ENCODE data around the gene NUMB.

Gene NUMB

DNA sequence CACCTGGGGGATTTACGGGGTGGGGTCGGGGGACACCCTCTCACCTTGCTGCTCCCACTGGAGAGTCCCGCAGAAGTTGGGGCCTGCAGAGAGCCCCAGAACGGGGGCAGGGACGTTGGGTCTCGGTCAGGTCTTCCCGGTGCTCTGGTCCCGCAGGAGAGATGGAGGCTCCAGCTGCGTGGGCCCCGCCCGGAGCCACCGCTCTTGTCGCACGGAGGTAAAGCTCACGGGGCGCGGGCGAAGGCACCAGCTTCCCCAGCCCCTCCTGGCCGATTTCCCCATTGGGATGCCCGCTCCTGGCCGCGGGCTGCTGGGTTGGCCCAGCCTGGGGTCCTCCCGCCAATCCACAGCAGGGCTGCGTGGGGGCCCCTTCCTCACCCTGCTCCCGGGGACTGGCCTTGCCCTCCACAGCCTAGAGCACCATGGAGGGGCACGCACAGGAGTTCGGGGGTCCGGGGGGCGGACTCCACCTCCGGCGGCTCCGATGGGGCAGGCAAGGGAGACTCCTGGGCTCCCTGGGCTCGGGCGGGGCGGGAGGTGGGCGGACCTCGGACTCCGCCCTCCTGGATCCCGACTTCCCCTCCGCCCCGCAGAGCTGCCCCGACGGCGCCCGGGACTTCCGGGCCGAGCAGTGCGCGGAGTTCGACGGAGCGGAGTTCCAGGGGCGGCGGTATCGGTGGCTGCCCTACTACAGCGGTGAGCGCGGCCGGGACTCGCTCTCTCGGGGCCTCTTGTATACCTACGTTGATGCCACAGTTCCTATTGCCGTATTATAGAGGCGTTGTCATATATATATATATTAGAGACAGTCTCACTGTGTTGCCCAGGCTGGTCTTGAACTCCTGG lies 212.6 kb downstream of the NUMB start:
- peak; percentile 30 for DNase-seq (ENCODE audit: low spot score)

DNA sequence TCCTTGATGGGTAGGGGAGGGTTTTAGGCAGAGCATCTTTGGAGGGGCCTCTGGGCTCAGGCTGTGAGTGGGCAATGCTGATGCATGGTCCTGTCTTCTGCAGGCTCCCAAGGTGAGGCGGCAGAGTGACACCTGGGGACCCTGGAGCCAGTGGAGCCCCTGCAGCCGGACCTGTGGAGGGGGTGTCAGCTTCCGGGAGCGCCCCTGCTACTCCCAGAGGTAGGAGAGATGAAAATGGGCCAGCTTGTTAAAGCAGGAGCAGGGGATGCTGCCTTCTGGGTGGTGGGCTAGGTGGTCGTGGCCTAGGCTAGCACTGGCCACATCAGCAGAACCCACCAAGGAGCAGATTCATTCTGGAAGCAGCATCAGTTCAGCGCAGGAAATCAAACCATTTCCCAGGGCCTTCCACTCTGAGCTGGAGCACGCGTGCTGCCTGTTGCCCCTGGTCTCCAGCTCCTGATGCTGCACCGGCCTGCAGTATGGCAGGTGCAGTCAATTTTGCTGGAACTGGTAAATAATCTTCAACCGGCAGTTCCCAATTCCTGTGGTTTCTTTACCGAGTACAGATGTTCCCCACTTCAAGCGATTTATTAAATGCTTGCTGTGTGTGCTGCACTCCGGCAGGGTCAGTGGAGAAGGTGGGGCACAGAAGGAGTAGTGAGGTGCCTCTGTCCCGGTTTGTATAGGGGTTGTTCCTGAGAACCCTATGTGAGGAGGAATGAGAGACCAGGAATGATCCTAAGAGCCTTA lies 213.6 kb downstream of the NUMB start:
- no peak for DNase-seq (ENCODE audit: low spot score)

DNA sequence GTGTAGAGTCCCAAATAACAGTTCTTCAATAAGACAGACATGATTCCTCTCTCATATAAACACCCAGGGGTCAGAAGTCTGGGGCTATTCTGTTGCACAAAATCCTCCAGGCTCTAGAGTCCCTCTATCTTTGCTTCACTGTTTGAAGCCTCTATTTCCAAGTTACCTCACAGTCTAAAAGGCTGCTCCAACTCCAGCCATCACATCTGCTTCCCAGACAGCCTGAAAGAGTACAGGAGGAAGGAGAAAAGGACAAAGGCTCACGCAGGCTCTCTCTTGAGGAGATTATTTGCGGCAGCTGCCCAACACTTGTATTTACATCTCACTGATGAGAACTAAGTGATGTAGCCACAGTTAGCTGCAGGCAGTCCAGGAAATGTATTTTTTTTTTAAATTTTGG lies 214.6 kb downstream of the NUMB start:
- no peak for DNase-seq (ENCODE audit: low spot score)

DNA sequence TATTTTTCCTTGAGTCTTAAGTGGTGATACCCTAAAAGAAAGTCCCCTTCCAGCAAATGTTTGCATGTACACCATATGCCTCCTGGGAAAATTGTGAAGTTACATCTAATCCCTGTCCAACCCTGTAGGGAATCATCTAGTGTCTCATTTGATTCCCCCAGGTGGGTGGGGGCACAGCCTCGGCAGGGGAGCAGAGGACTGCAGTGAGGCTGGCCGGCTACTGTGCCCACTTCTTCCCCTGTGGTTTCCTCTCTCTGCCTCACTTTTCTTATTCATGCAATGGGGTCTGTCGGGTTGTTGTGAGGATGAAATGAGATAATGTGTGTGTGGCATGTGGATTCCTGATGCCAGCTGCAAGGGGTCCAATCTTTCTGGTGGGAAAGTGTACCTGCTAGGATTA lies 215.0 kb downstream of the NUMB start:
- DNase-seq (ENCODE audit: low spot score): no peak

DNA sequence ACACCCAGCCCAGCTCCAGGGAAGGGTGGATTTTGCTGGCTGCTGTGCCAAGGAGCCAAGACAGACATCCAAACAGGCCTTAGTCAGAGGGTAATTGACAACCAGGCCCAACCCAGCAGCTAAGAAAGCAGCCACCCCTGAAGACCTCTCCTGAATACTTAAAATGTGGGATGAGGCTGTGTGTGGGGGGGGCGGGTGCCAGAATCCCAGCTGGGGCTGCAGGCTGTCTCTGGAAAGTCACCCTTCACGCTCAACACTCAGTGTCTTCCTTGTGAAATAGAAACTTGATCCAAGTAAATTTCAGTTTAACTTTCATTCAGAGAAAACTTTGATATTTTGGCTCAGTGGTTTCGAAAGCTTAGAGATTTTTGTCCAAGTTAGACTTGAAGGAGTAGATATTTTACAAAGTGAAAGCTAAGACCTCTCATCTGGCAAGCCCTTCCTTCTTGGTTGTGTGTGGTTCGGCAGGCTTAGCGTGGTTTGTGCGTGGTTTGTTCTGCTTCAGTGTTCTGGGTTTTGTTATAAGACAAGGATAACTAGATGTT lies 215.9 kb downstream of the NUMB start:
- DNase-seq (ENCODE audit: low spot score): no peak

DNA sequence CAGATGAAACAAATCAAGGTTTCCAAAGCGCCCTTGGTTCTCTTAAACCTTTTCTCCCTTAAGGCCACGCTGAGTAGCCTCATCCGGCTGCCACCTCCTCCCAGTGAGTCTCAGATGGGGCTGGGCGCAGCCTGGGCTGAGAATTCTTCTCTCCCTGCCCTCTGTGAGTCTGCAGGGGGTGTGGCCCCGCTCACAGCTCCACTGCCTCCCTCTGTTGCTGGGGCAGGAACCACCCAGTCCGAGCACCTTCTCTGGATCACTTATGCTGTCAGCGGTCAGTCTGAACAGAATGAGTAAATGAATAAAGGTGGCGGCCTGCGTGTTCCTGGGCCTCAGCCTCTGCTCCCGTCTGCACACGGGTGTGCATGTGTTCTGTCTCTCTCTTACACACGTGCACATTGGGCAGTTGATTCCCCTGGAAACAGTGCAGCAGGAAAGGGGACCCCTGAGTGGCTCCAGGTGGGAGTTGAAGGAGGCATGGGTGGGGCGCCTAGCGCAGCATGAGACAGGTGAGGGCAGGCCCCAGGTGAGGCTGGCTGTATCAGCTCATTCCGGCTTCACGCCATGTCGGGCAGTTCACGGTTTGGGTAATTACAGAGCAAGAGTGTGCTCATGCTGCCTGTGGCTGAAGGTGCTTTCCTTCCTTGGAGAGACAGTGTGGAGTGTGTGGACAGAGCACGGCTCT lies 216.7 kb downstream of the NUMB start:
- DNase-seq (ENCODE audit: low spot score): no peak

DNA sequence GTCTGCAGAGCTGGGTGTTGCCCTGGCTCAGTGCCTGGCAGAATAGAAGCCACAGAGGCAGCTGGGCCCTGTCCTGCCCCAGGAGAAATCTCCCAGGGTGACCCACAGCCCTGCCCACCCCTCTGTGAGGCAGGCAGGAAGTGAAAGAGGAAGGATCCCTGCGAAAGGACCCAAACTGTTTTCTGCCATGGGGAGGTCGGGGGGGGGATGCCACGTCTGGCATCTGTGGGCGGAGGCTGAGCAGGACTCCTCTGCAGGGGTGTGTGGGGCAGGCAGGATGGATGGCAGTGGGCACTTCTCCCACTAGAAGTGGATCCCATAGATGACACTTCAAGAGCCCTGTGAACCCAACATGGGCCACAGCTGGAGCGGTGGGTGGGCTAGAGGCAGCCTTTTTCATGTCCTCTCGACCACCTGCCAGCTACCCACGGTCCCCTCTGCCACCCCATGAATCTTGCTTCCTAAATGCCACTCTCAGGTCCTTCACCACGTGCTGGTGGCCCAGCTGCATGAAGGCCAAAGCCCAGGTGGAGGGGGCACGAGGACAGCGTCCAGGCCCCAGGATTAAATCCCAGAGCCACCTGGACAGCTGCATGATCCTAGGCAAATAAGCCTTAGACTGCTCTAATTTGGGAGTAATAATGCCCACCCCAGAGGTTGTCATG lies 217.4 kb downstream of the NUMB start:
- DNase-seq (ENCODE audit: low spot score): no peak

DNA sequence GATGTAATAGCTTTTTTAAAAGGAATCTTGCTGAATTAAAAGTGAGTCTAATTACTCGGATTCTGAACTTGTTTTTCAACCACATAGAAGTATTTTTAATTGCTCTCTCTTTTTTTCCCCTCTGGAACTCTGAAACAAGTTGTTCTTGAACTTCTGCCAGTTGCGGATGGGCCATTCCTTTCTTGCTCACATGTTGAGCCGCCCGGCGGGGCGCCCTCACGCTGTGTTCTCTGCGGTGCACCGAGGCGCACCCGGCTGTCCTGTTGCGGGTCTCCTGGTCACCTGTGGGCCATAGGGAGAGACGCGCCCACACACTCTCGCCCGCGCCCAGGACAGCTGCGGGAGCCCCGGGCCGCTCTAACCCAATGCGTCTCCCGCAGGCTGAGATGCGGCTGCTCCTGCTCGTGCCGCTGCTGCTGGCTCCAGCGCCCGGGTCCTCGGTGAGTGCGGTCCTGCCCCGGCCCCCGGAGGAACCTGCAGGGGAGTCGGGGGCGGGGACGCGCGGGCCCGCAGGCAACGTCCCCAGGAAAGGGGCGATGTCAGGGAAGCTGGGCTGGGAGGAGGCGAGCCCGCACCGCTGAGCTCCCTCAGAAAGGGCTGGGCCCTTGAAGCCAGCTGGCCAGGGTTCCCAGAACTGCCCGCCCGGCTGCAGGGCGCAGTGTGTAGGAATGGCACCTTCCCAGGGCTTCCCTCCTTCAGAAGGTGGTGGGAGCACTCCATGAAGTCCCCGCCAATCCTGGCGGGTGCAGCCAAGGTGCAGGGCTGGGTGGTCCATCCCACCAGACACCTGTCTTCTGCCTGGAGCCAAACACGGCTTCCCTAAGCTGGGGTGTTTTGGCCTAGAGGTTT lies 218.7 kb downstream of the NUMB start:
- DNase-seq (ENCODE audit: low spot score): no peak

DNA sequence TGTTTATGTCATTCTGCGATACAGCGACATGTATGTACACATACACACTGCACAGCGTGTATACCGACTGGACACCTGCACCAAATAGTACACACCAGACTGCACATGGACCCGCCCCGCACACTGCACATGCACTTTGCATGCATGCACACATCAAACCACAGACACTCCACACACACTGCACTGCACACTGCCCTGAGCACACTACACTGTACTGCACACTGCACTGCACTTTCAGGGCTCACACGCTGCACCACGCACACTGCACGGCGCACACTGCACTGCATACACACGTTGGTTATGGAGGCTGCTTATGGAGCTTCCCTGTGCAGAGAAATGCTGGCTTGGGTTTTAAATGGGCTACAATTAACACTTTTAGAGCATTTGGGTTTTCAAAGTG lies 219.4 kb downstream of the NUMB start:
- no peak for DNase-seq (ENCODE audit: low spot score)

DNA sequence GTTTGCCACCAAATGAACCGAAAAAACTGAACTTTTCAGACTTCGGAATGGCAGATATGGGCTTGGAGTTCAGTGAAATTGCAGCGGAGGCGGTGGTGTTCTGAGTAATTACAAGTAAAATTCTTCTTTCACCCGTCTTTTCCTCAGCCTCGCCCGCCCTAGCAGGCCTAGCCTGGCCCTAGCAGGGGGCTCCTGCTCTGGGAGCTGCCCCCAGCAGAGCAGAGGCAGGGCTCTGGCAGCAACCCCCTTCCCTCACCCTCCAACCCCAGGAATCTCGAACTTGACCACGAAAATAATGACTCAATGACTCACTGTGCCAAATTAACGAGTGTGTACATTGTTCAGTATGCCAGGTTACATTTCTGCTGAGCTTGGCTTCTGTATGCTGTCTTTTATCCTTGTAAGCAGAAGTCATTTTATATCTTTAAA lies 219.9 kb downstream of the NUMB start:
- peak; percentile 84 for DNase-seq (ENCODE audit: low spot score)

DNA sequence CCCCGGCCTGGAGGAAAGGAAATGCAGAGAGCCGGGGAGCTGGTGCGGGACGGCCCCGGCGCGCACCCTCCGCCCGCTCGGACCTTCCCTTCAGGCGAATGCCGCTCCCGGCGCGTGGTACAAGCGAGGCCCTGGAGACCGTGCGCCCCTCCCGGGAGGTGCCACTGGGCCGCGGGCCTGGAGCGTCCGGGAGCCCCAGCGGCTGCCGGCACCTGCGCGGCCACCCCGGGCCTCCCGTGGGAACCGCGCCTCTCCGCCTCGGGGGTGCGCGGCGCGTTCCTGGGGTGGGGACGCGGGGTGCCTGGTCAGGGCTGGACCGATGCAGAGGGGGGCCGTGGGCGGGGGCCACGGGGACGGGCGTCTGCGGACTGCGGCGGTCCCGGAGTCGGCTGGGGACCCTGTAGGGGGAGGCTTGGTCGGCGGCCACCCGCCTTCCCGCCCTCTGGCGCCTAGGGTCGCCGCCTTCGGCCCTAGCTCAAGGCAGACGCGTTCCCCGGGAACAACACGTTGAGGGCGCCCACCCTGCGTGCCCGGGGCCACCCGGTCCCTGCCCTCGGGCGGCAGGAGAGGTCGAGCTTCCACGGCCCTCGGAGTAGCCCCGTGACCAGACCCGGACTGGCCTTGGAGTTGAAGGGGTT lies 220.4 kb downstream of the NUMB start:
- no peak for DNase-seq (ENCODE audit: low spot score)

DNA sequence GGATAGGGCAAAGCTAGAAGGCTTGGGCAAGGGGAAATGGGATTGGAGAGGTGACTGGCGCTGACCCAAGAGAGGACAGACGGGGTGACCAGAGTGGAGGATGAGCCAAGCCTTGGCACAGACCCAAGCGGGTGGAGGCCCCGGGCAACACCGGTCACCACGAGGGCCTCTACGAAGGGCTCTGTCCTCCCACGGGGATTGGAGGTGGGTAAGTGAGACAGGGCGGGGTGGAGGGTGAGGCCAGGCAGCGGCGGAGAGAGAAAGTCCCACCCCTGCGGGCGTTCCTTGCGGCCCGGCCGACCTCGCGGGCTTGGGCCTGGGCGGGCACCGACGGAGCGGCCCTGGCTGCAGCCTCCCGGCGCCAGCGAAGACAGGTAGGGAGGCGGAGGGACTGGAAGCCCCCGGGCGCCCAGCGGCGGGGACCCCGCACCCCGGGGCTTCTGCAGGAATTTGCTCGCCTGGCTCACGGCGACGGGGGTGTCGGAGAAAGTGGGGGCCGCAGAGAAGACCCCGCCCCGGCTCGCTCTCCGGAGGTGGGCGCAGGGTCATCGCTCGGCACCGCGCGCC lies 221.0 kb downstream of the NUMB start, which contains the start of gene PAPLN:
Gene PAPLN (plus strand): TSS at position 288 of the 567 bp plus-strand sequence. CDS start 2,273 bp downstream, outside the sequence.
- no peak for DNase-seq (ENCODE audit: low spot score)

DNA sequence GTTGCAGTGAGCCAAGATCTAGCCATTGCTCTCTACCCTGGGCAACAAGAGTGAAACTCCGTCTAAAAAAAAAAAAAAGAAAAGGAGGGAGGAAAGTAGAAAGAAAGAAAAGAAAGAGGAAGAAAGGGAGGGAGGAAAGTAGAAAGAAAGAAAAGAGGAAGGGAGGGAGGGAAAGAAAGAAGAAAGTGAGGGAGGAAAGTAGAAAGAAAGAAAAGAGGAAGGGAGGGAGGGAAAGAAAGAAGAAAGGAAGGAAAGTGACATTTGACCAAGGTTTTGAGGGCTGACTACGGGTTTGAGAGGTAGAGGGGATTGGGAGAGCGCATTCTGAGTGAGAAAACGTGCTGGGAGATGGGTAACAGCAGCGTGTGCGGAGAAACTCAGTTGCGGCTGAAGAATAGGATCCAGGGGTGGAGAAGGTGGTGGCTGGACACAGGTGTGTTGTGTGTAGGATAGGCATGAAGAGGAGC lies 221.6 kb downstream of the NUMB start:
- DNase-seq (ENCODE audit: low spot score): no peak

DNA sequence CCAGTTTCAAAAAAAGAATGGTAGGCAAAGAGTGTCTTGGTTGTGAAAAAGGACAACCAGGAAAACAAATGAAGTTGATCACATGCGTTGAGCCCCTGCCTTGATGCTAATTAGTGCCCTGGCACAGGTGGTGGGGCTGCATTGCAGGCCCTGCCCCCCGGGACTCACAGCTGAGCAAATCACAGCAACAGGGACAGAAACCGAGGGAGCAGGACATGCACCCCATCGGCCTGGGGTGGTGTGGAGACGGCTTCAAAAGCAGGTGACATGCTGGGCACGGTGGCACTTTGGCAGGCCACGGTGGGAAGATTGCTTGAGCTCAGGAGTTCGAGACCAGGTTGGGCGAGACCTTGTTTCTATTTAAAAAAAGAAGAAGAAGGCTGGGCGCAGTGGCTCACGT lies 222.2 kb downstream of the NUMB start:
- no peak for DNase-seq (ENCODE audit: low spot score)

DNA sequence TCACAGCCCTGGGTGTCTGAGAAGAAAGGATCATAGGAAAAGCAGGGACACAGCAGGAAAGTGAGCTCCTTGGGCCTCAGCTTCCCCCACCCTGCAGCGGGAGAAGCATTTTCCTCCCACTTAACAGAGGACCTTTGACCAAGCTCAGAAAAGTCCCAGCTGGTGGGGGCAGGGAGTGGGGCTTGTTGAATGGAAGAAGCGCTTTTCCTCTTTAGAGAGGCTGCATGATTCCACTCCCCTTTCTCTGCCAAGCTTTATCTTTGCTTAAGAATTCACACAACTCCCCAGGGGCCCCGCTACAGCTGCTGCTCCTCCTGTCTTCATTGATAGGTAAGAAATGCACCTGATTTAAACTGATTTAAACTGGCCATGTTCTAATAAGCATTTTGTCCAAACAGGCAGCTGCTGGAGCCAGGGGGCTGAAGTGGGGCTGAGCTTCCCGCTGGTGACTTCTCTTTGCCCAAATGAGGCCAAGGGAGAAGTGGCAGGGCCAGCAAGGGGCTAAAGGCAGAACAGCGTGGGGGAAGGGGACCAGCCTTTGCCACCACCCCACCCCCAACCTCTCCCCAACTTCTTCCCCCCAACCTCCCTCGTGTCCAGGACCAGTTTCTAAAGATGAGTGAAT lies 222.7 kb downstream of the NUMB start:
- DNase-seq (ENCODE audit: low spot score): no peak

DNA sequence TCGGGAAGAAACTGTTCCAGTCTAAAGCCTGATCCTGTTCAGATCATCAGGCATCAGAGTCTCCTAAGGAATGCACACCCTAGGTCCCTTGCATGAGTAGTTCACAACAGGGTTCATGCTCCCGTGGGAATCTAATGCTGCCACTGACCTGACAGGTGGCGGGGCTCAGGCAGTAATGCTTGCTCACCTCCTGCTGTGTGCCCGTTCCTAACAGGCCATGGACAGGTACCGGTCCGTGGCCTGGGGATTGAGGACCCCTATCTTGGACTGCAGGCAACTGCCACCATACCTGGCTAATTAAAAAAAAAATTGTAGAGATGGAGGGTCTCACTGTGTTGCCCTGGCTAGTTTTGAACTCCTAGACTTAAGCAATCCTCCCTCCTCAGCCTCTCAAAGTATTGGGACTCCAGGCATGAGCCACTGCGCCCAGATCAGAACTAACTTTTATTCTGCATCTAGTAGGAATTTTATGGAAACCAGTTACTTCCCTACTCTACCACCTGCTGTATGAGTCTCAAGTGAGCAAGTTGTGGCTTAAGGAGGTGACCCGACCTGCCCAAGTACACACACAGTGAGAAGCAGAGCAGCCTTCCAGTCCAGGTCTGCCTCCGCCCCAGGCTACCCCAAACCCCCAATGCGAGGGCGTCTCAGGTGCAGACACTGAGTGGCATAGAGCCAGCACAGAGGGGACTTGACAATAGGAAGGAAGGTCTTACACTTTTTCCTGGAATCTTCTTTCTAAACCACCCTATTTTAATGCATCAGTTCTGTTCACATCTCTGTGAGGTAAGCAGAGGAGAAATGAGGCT lies 223.6 kb downstream of the NUMB start:
- DNase-seq (ENCODE audit: low spot score): no peak

DNA sequence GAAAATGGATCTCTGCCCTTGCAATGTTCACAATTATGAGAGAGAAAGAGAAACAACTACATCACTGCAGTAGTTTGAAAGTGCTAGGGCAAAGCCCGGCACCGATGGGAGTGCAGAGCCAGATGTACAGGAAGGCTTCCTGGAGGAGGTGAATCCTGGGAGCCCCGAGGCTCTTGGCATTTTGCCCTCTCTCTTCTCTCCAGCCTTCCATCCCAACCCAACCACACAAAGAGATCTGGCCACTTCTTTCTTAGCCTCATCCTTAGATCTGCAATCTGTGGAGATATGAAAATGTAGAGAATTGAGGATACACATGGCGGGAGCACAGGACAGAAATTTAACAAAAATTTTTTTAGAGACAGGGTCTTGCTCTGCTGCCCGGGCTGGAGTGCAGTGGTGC lies 224.3 kb downstream of the NUMB start:
- no peak for DNase-seq (ENCODE audit: low spot score)

DNA sequence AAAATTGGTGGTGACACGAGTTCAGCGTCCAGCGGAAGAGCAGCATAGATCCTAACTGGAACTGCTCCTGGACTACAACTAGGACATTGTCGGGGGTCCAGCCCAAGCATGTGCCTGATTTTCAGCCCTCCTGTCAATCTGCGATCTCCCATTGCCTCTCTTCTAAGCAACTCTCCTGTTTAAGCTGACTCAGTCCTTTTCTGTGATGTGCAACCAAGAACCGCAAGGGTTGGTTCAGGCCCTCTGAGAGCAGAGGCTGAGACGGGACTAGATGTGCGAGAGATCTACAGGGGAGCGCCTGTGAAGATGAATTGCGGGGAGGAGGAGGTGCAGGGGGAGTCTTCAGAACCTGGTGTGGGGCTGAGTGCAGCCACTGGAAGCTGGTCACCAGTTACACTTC lies 224.8 kb downstream of the NUMB start:
- DNase-seq (ENCODE audit: low spot score): no peak

DNA sequence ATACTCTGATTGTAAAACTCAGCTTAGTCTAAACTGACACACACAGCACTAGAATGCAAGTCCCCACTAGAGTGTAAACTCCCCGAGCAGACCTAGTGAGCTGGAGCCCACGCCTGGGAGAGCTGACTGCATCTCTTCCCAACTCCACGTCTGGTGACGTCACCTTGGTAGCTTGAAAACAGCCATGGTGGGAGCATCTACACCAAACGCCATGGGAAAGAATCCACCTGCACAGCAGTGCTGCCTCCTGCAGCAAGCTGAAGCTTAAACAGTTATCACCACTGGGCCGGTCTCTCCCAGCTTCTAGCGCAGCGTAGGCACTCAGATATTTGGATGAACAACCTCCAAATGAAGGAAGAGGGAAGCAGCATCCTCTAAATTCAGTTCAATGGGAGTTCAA lies 225.4 kb downstream of the NUMB start:
- DNase-seq (ENCODE audit: low spot score): no peak

Measured in COLO829 (cell line).